Uterus (tissue), 4 donors: ENCODE results near the gene DISP1. TPM values are rescaled to one million over a fixed set of nuclear protein-coding genes. Genes with fewer than 3 reads are reported as not detected.

Experiments used
- DNase-seq, 2 donors: peaks; one replicate each; pipeline ENCODE4 v3.0.0-alpha.2; 2019 to 2020
- H3K27ac ChIP-seq, 2 donors: fragments of 200-600 bp; sonication (generic); 1 replicate in 1 of 2; 2 replicates in 1 of 2; pipeline ENCODE4 v1.5.1; 2016 to 2018
- H3K27me3 ChIP-seq, 2 donors: fragments of 200-600 bp; sonication (generic); one replicate each; pipeline ENCODE4 v1.5.1; 2018 to 2019; ENCODE audit warnings: control low read depth in 1 of 2
- H3K36me3 ChIP-seq, 2 donors: fragments of 200-600 bp; sonication (generic); one replicate each; pipeline ENCODE4 v1.5.1; 2019; ENCODE audit warnings: control low read depth in 1 of 2
- H3K4me1 ChIP-seq, 2 donors: fragments of 200-600 bp; sonication (generic); one replicate each; pipeline ENCODE4 v1.5.1; 2018 to 2019; ENCODE audit warnings: control low read depth in 1 of 2
- H3K4me3 ChIP-seq, 2 donors: fragments of 200-600 bp; sonication (generic); 1 replicate in 1 of 2; 2 replicates in 1 of 2; pipeline ENCODE4 v1.5.1; 2018 to 2019; ENCODE audit warnings: mild to moderate bottlenecking in 1 of 2
- H3K9me3 ChIP-seq, 2 donors: fragments of 200-600 bp; sonication (generic); one replicate each; pipeline ENCODE4 v1.5.1; 2019; ENCODE audit warnings: control low read depth in 1 of 2
- POLR2A ChIP-seq, 2 donors: fragments of 450-650 bp; IDR thresholded peaks; one replicate each; pipeline ENCODE4 v1.6.1; 2016; ENCODE audit warnings: antibody characterized with exemption in 2 of 2, mild to moderate bottlenecking in 1 of 2, moderate library complexity in 1 of 2
- intact Hi-C: fragments of 100-400 bp; cut with DNase I; formaldehyde crosslinking; loops from one replicate; pipeline ENCODE4 v1.15.1; 2023; ENCODE audit warnings: low total_unique reads
- total RNA-seq, 4 donors: library from RNA; depleted of rRNA in 3 of 4; stranded (reverse); fragments of >200 nt in 3 of 4; gene quantifications; one replicate each; pipeline versions ENCODE4 v1.1.0 to v1.2.4, GENCODE V29; 2014 to 2023
- TF ChIP-seq, protein P1 (sequence below), 4 experiments: fragments of 200-600 bp in 2 of 4; fragments of 450-650 bp in 2 of 4; sonication (generic) in 2 of 4; IDR thresholded peaks; one replicate each; pipeline ENCODE4 v1.5.1; 2016 to 2019; ENCODE audit warnings: antibody characterized with exemption in 4 of 4, mild to moderate bottlenecking in 2 of 4, moderate library complexity in 1 of 4
- donor health status: DM: yes; HTN: yes; CAD: no.

Gene DISP1
- total RNA-seq, 4 donors from 2014 or later, result 10.0 to 19.5 (median 16.0) TPM

GRCh38 chr1:222823695-222824094 is 8.9 kb downstream of the DISP1 start:
- H3K27ac ChIP-seq, result no peak overlapping the region
- no peak for DNase-seq
- no peak overlapping the region for H3K4me3 ChIP-seq
- no peaks in the 10 kb centered on the region for H3K4me1 ChIP-seq
- H3K27me3 ChIP-seq, result no peaks in the 10 kb centered on the region
- H3K9me3 ChIP-seq, result no peaks in the 10 kb centered on the region
- no peak for TF ChIP-seq POLR2A (IDR thresholded peaks at IDR 0.05)
- TF ChIP-seq, protein P1, sequence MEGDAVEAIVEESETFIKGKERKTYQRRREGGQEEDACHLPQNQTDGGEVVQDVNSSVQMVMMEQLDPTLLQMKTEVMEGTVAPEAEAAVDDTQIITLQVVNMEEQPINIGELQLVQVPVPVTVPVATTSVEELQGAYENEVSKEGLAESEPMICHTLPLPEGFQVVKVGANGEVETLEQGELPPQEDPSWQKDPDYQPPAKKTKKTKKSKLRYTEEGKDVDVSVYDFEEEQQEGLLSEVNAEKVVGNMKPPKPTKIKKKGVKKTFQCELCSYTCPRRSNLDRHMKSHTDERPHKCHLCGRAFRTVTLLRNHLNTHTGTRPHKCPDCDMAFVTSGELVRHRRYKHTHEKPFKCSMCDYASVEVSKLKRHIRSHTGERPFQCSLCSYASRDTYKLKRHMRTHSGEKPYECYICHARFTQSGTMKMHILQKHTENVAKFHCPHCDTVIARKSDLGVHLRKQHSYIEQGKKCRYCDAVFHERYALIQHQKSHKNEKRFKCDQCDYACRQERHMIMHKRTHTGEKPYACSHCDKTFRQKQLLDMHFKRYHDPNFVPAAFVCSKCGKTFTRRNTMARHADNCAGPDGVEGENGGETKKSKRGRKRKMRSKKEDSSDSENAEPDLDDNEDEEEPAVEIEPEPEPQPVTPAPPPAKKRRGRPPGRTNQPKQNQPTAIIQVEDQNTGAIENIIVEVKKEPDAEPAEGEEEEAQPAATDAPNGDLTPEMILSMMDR (IDR thresholded peaks at IDR 0.05), result no peak
- intact Hi-C loops, result no loop called here
- H3K36me3 ChIP-seq, result no peaks in the 10 kb centered on the region

GRCh38 chr1:222824641-222825040 is 9.8 kb downstream of the DISP1 start:
- no peak for TF ChIP-seq POLR2A (IDR thresholded peaks at IDR 0.05)
- no peaks in the 10 kb centered on the region for H3K27me3 ChIP-seq
- H3K4me3 ChIP-seq, result no peak overlapping the region
- H3K4me1 ChIP-seq, result no peaks in the 10 kb centered on the region
- intact Hi-C loops, result no loop called here
- no peak overlapping the region for H3K27ac ChIP-seq
- H3K9me3 ChIP-seq, result no peaks in the 10 kb centered on the region
- no peak for DNase-seq
- H3K36me3 ChIP-seq, result no peaks in the 10 kb centered on the region

GRCh38 chr1:222828939-222829338 is 14.1 kb downstream of the DISP1 start:
- Histone ChIP-seq H3K27ac (no peak overlapping the region), H3K27me3 (no peaks in the 10 kb centered on the region), H3K4me3 (no peak overlapping the region), H3K4me1 (no peaks in the 10 kb centered on the region), H3K36me3 (no peaks in the 10 kb centered on the region), H3K9me3 (no peaks in the 10 kb centered on the region)
- TF ChIP-seq POLR2A (IDR thresholded peaks at IDR 0.05), result no peak
- TF ChIP-seq, protein P1 (IDR thresholded peaks at IDR 0.05), result peak in 1 of 4 experiments; percentile 7
- intact Hi-C loops, result no loop called here
- DNase-seq, result no peak

DNA sequence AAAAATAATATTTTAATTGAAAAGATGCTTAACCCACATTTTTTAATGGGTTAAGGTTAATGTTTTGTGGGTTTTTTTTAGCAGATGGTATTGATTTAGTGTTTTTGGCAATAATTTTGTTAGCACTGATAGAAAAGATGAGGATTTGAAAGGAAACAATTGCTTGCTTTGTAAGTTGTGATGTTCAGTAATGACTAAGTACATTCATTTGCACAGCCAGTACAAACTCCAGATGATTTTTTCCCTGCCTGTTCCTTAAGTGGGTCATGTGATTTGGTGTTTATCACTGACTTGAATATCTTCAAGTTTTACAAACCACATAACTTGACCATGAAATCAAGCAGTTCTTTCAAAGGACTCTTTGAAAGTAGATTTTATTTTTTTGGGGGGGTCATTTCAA is 15.0 kb downstream of the DISP1 start:
- no peaks in the 10 kb centered on the region for H3K36me3 ChIP-seq
- DNase-seq, result no peak
- no peaks in the 10 kb centered on the region for H3K4me1 ChIP-seq
- peak overlapping the region; percentile 24 to 61 for H3K27ac ChIP-seq
- H3K27me3 ChIP-seq, result no peaks in the 10 kb centered on the region
- TF ChIP-seq, protein P1 (IDR thresholded peaks at IDR 0.05), result no peak
- no peak for TF ChIP-seq POLR2A (IDR thresholded peaks at IDR 0.05)
- H3K4me3 ChIP-seq, result no peak overlapping the region
- no peaks in the 10 kb centered on the region for H3K9me3 ChIP-seq
- intact Hi-C loops, result no loop called here

DNA sequence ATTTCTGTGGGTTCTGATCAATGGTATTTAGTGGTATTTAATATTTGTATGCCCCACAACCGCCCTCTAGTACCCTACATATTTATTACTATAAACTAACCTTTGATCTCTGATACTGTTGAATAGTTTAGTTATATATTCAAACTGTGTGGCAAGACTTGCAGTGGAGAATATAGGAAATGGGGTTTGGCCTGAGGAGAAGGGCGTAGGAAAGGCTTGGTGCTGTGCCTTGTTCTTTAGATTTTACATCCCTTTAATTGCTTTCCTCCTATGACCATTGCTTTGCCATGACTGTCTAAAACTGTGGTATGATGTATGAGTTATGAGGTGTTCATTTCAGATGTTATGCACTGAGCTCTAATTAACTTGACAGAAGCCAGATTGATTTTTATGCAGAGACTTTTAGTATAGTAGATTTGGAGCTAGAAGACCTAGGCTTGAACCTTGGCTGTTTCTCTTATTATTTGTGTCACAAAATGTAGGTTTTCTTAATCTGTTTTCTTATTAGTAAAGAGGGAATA is 18.6 kb downstream of the DISP1 start:
- no peak for DNase-seq
- H3K4me1 ChIP-seq, result no peaks in the 10 kb centered on the region
- no peaks in the 10 kb centered on the region for H3K36me3 ChIP-seq
- intact Hi-C loops, result no loop called here
- H3K4me3 ChIP-seq, result no peak overlapping the region
- H3K27ac ChIP-seq, result no peak overlapping the region
- TF ChIP-seq, protein P1 (IDR thresholded peaks at IDR 0.05), result no peak
- TF ChIP-seq POLR2A (IDR thresholded peaks at IDR 0.05), result no peak
- no peaks in the 10 kb centered on the region for H3K27me3 ChIP-seq
- H3K9me3 ChIP-seq, result no peaks in the 10 kb centered on the region
